ENCODE results near the gene FAM236A. TPM values are rescaled to one million over a fixed set of nuclear protein-coding genes. Genes with fewer than 3 reads are reported as not detected.

The FAM236A gene
- total RNA-seq, 4 donors from 2014 or later: not detected

Other genes with a start within 250 kb of the FAM236A start
- gene PHKA1, start 223.9 kb upstream of the FAM236A start, total RNA-seq: 1 to 10 TPM; 2.5 to 6.3 (median 4.4) TPM
- gene DMRTC1B, start 161.3 kb upstream of the FAM236A start, total RNA-seq: not detected
- gene FAM236B, start 155.5 kb upstream of the FAM236A start, total RNA-seq: not detected
- gene FAM236D, start 130.0 kb upstream of the FAM236A start, total RNA-seq: not detected
- gene FAM236C, start 25.6 kb upstream of the FAM236A start, total RNA-seq: not detected
- gene DMRTC1, start 5.6 kb downstream of the FAM236A start, total RNA-seq: not detected
- gene PABPC1L2B, start 64.7 kb downstream of the FAM236A start, total RNA-seq: not detected
- not detected for gene PABPC1L2A, start 141.3 kb downstream of the FAM236A start, total RNA-seq

All from Peyer's patch (tissue), 4 donors.